SHP77 (cell line): ENCODE data around the gene ZNF525.
"Not testable (repeated sequence)": the region's sequence is repeated elsewhere in the genome, so short reads cannot be mapped to it uniquely, and the experiment has no call there.

ENCODE experiments used
- DNase-seq, 2 experiments: peaks; one replicate each; lab custom pipeline; 2025; lab: John Stamatoyannopoulos, UW

ZNF525 gene

GRCh38 chr19:53365134-53365898, at the start of gene ZNF525:
Gene ZNF525, plus strand, starts transcription at chr19:53365705. Its CDS starts 6,577 bp downstream, at chr19:53372282.
- DNase-seq: peak; percentile 74 to 86

DNA sequence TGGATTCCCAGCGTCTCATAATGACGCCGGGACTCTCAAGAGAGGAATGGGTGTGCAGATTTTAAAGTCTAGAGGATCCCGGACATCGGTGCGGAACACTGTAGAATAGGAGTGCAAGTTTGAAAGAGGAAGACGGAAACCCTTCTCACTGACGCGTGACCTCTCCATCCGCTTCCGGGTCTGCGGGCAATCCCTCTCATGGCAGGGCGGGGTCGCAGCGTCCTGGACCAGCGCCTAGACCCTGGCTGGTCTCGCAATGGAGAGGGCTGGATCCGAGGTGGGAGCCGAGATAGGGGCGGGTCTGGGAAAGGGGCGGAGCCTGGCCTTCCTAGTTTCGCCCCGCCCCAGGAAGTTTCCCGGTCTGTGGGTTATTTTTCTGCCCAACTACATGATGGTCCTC, 36.5 kb upstream of the ZNF525 start:
- DNase-seq: no peak

GRCh38 chr19:53332484-53332883, 33.0 kb upstream of the ZNF525 start:
- no peak for DNase-seq

DNA sequence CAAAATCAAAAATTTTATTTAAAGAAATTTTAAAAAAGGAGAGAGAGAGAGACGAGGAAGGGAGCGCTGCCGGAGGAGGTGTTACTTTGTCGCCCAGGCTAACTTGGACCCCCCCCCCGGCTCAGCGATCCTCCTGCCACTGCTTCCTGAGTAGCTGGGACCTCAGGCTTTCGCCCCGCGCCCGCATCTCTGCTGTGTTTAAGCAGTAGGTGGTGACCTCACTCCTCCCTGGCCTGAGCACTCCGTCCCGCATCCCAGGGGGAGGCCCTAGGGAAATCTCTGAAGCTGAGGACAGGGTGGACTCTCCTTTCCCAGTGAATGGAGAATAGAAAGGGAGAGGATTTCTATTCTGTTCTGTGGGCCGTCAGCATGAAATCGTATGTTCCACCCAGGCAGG, 32.4 kb upstream of the ZNF525 start:
- peak; percentile 25 to 33 for DNase-seq

GRCh38 chr19:53333463-53334449, 31.7 kb upstream of the ZNF525 start, which contains the start of gene ZNF845:
Gene ZNF845, plus strand, starts transcription at chr19:53333749. Its CDS starts 7,559 bp downstream, at chr19:53341308.
- peak; percentile 80 to 85 for DNase-seq

DNA sequence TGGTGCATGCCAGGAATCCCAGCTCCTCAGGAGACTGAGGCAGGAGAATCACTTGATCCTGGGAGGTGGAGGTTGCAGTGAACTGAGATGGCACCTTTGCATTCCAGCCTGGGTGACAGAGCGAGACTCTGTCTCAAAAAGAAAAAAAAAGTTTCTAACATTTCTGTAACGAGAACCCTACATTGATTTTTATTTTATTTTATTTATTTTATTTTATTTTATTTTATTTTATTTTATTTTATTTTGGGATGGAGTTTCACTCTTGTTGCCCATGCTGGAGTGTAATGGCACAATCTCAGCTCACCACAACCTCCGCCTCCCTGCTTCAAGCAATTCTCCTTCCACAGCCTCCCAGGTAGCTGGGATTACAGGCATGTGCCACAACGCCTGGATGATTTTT, 21.1 kb upstream of the ZNF525 start:
- DNase-seq: not testable (repeated sequence)

GRCh38 chr19:53355739-53356138, 9.8 kb upstream of the ZNF525 start:
- DNase-seq: no peak

- DNase-seq: no peak
These were observed 7.5 kb upstream of the ZNF525 start for GRCh38 chr19:53357821-53358581.

GRCh38 chr19:53360056-53360455, 5.4 kb upstream of the ZNF525 start:
- DNase-seq: not testable (repeated sequence)

DNA sequence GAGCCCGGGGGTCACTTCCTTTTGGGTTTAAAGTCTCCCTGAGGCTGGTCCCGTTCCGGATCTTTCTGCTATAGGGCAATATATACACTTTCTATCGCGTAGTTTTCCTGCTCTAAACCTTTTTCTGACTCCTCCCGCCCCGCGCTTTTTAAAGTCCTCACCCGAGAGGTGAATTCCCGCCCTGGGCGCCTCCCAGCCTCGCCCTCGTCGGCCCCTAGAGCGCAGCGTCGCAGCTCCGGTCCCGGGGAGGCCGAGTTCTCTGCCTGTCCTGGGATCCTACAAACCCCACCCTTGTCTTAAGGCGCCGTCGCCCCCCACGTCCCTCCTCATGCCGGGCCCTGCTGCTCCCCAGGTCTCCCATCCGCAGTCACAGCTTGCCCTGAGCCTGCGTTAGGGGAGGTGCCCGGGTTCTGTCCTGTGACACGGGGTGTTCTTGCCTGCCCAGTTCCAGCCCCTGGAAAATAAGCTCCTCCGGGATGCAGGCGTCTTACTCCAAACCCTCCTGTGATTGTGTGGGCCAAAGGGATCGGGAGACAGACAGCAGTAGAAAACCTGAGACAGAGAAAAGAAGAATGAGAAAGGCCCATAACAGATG, 491 bp downstream of the ZNF525 start:
- peak in 1 of 2 experiments; percentile 33 for DNase-seq

DNA sequence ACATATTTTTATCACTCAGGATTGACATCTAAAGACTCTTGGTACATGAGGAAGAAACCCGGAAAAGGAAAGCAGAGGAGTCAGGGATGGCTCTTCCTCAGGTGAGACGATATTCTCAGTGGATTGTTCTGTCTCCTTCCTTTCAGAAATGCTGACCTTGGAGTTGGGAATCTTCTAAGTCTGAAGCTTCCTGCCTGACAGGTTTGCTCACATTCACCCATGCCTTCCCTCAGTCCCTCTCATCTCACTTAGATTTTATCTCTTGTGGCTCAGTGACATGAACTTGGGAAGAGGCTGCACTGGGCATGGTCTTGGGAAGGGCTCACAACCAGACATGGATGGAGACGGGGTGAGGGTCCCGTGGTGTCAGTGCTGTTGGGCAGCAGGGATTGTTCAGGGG, 6.7 kb downstream of the ZNF525 start:
- no peak for DNase-seq

DNA sequence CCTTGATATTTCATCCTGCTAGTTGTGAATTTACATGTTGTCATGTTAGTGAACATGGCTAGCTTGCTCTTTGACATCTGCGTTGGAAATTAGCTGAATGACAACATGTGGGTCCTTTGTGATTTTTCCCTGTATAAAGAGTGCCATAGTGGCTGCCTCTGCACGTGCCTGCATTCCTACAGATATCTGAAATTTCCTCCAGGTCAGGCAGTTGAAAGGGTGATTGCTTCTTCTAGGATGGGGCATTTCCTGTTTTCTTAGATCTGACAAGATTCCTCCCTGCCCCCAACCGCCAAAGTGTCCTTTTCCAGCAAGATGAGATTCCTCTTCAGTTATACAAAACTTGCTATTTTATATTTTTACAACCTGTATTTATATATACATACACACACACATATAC, 8.8 kb downstream of the ZNF525 start:
- DNase-seq: no peak

GRCh38 chr19:53374743-53375142, 9.2 kb downstream of the ZNF525 start:
- no peak for DNase-seq

DNA sequence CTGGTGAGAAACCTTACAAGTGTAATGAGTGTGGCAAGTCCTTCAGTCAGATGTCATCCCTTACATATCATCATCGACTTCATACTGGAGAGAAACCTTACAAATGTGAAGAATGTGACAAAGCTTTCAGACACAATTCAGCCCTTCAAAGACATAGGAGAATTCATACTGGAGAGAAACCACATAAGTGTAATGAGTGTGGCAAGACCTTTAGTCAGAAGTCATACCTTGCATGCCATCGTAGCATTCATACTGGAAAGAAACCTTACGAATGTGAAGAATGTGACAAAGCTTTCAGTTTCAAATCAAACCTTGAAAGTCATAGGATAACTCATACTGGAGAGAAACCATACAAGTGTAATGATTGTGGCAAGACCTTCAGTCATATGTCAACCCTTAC, 15.9 kb downstream of the ZNF525 start:
- DNase-seq: no peak

- DNase-seq: no peak
These were observed 22.7 kb downstream of the ZNF525 start for GRCh38 chr19:53388168-53388567.

- DNase-seq: no peak
These were observed 23.4 kb downstream of the ZNF525 start for GRCh38 chr19:53388904-53389303.

- DNase-seq: no peak
These were observed 24.1 kb downstream of the ZNF525 start for GRCh38 chr19:53389571-53389970.

GRCh38 chr19:53389978-53390377, 24.5 kb downstream of the ZNF525 start:
- DNase-seq: no peak

DNA sequence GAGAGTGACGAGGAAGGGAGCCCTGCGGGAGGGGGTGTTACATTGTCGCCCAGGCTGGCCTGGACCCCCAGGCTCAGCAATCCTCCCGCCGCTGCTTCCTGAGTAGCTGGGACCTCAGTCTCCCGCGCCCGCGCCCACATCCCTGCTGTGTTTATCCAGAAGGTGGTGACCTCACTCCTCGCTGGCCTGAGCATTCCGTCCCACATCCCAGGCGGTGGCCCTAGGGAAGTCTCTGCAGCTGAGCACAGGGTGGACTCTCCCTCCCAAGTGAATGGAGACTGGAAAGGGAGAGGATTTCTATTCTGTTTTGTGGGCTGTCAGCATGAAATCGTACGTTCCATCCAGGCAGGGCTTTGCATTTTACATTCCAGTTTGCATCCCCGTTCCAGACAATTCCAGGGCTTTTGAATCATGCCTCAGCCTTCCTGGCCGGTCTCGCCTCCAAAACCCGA, 29.0 kb downstream of the ZNF525 start:
- peak; percentile 44 to 74 for DNase-seq

DNA sequence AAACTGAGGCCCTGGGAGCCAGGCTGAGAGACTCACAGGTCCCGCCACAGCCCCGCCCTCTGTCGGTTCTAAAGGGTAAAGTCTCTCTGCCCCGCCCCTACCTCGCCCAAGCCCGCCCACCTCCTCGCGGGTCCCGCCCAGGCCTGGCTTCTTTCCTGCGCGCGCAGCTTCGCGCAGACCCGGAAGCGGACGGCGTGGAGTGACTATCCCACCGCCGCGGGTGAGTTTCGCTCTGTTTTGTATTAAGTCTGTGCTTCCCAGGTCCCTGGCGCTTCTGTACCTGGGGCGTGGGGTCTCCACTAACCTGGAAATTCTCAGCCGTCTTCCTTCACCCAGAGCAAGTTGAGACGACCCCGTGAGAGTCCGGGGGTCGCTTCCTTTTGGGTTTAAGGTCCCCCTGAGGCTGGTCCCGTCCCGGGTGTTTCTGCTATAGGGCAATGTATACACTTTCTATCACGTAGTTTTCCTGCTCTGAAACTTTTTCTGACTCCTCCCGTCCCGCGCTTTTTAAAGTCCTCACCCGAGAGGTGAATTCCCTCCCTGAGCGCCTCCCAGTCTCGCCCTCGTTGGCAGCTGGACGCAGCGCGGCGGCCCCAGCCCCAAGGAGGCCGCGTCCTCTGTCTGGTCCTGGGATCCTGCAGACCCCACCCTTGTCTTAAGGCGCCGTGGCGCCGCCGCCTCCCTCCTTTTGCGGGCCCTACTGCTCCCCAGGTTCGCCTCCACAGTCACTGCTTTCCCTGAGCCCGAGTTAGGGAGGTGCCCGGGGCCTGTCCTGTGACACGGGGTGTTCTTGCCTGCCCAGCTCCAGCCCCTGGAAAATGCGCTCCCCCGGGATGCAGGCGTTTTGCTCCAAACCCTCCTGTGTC, 29.7 kb downstream of the ZNF525 start, which contains the start of gene ZNF765:
ZNF765 (plus strand) TSS at position 176 of the 866 bp plus-strand sequence. CDS start 2,867 bp downstream, outside the sequence.
- peak; percentile 76 to 90 for DNase-seq
